ENCODE measurements around the gene AGXT. TPM values are rescaled to one million over a fixed set of nuclear protein-coding genes. Genes with fewer than 3 reads are reported as not detected.

The AGXT gene
- total RNA-seq, 2 donors from 2014 or later: not detected

GRCh38 chr2:240852671-240853314, 15.8 kb upstream of the AGXT start:
- Mint-ChIP-seq H3K4me3 (no peak overlapping the region), H3K4me1 (no peaks in the 10 kb centered on the region), H3K27me3 (no peaks in the 10 kb centered on the region), H3K27ac (no peak overlapping the region), H3K36me3 (ENCODE audit: low read depth) (no peaks in the 10 kb centered on the region), H3K9me3 (peaks cover 4% of the 10 kb centered on the region)
- no peak for ATAC-seq (replicated peaks)

- ATAC-seq (replicated peaks): no peak
- no peak overlapping the region for H3K4me3 Mint-ChIP-seq
These were observed 13.0 kb upstream of the AGXT start for GRCh38 chr2:240855670-240856069.

GRCh38 chr2:240856151-240856980, 12.3 kb upstream of the AGXT start:
- Mint-ChIP-seq H3K36me3 (ENCODE audit: low read depth) (no peaks in the 10 kb centered on the region), H3K4me1 (no peaks in the 10 kb centered on the region), H3K9me3 (peaks cover 4% of the 10 kb centered on the region), H3K4me3 (no peak overlapping the region), H3K27me3 (no peaks in the 10 kb centered on the region), H3K27ac (no peak overlapping the region)
- no peak for ATAC-seq (replicated peaks)

More at GRCh38 chr2:240855670-240856069, 13.0 kb upstream of the AGXT start:
- H3K36me3 Mint-ChIP-seq (ENCODE audit: low read depth): no peaks in the 10 kb centered on the region
- no peaks in the 10 kb centered on the region for H3K4me1 Mint-ChIP-seq
- no peak overlapping the region for H3K27ac Mint-ChIP-seq
- H3K27me3 Mint-ChIP-seq: no peaks in the 10 kb centered on the region
- H3K9me3 Mint-ChIP-seq: peaks cover 4% of the 10 kb centered on the region

- Mint-ChIP-seq H3K27me3 (no peaks in the 10 kb centered on the region), H3K27ac (no peak overlapping the region), H3K4me1 (no peaks in the 10 kb centered on the region), H3K36me3 (ENCODE audit: low read depth) (no peaks in the 10 kb centered on the region), H3K4me3 (no peak overlapping the region), H3K9me3 (peaks cover 4% of the 10 kb centered on the region)
- no peak for ATAC-seq (replicated peaks)
These were observed 11.3 kb upstream of the AGXT start for GRCh38 chr2:240857039-240858008.

- no peak for ATAC-seq (replicated peaks)
- no peak overlapping the region for H3K4me3 Mint-ChIP-seq
- no peaks in the 10 kb centered on the region for H3K27me3 Mint-ChIP-seq
- no peak overlapping the region for H3K27ac Mint-ChIP-seq
- H3K4me1 Mint-ChIP-seq: no peaks in the 10 kb centered on the region
- H3K36me3 Mint-ChIP-seq (ENCODE audit: low read depth): no peaks in the 10 kb centered on the region
- H3K9me3 Mint-ChIP-seq: peaks cover 4% of the 10 kb centered on the region
These were observed 10.3 kb upstream of the AGXT start for GRCh38 chr2:240858321-240858720.

- ATAC-seq (replicated peaks): no peak
- Mint-ChIP-seq H3K4me3 (no peak overlapping the region), H3K4me1 (no peaks in the 10 kb centered on the region), H3K9me3 (peaks cover 4% of the 10 kb centered on the region), H3K27me3 (no peaks in the 10 kb centered on the region), H3K27ac (no peak overlapping the region), H3K36me3 (ENCODE audit: low read depth) (no peaks in the 10 kb centered on the region)
These were observed 9.8 kb upstream of the AGXT start for GRCh38 chr2:240858871-240859270.

GRCh38 chr2:240861547-240861946, 7.1 kb upstream of the AGXT start:
- Mint-ChIP-seq H3K27ac (no peak overlapping the region), H3K36me3 (ENCODE audit: low read depth) (no peaks in the 10 kb centered on the region), H3K4me3 (no peak overlapping the region), H3K4me1 (no peaks in the 10 kb centered on the region), H3K9me3 (no peaks in the 10 kb centered on the region), H3K27me3 (no peaks in the 10 kb centered on the region)
- ATAC-seq (replicated peaks): no peak

GRCh38 chr2:240864475-240864874, 4.1 kb upstream of the AGXT start:
- Mint-ChIP-seq H3K27ac (no peak overlapping the region), H3K36me3 (ENCODE audit: low read depth) (no peaks in the 10 kb centered on the region), H3K27me3 (peaks cover 9% of the 10 kb centered on the region), H3K4me3 (no peak overlapping the region), H3K4me1 (no peaks in the 10 kb centered on the region), H3K9me3 (no peaks in the 10 kb centered on the region)
- no peak for ATAC-seq (replicated peaks)

GRCh38 chr2:240865391-240865790, 3.2 kb upstream of the AGXT start:
- ATAC-seq (replicated peaks): no peak
- H3K36me3 Mint-ChIP-seq (ENCODE audit: low read depth): no peaks in the 10 kb centered on the region

GRCh38 chr2:240869109-240869955, 708 bp downstream of the AGXT start:
- ATAC-seq (replicated peaks): no peak
- Mint-ChIP-seq H3K27me3 (peaks cover 9% of the 10 kb centered on the region), H3K9me3 (no peaks in the 10 kb centered on the region), H3K4me1 (no peaks in the 10 kb centered on the region), H3K27ac (no peak overlapping the region), H3K4me3 (no peak overlapping the region), H3K36me3 (ENCODE audit: low read depth) (no peaks in the 10 kb centered on the region)

More at GRCh38 chr2:240865391-240865790, 3.2 kb upstream of the AGXT start:
- Mint-ChIP-seq H3K4me1 (no peaks in the 10 kb centered on the region), H3K9me3 (no peaks in the 10 kb centered on the region), H3K27ac (no peak overlapping the region), H3K4me3 (no peak overlapping the region), H3K27me3 (peaks cover 9% of the 10 kb centered on the region)

GRCh38 chr2:240869956-240870875, 1.6 kb downstream of the AGXT start:
- Mint-ChIP-seq H3K27ac (no peak overlapping the region), H3K4me1 (no peaks in the 10 kb centered on the region), H3K9me3 (no peaks in the 10 kb centered on the region), H3K36me3 (ENCODE audit: low read depth) (no peaks in the 10 kb centered on the region), H3K27me3 (peaks cover 9% of the 10 kb centered on the region), H3K4me3 (no peak overlapping the region)
- ATAC-seq (replicated peaks): no peak

- Mint-ChIP-seq H3K27ac (no peak overlapping the region), H3K4me1 (no peaks in the 10 kb centered on the region), H3K4me3 (no peak overlapping the region), H3K36me3 (ENCODE audit: low read depth) (no peaks in the 10 kb centered on the region), H3K27me3 (peaks cover 9% of the 10 kb centered on the region), H3K9me3 (no peaks in the 10 kb centered on the region)
- ATAC-seq (replicated peaks): no peak
These were observed 2.7 kb downstream of the AGXT start for GRCh38 chr2:240871071-240871958.

Measured in activated T-helper 17 cell treated with anti-CD3 and anti-CD28 coated beads, Interleukin-2, amount 50 U/mL, for 72 hours (primary cell).